ENCODE data around the gene CD109.
"Not testable (repeated sequence)": the region's sequence is repeated elsewhere in the genome, so short reads cannot be mapped to it uniquely, and the experiment has no call there.

Gene CD109

DNA sequence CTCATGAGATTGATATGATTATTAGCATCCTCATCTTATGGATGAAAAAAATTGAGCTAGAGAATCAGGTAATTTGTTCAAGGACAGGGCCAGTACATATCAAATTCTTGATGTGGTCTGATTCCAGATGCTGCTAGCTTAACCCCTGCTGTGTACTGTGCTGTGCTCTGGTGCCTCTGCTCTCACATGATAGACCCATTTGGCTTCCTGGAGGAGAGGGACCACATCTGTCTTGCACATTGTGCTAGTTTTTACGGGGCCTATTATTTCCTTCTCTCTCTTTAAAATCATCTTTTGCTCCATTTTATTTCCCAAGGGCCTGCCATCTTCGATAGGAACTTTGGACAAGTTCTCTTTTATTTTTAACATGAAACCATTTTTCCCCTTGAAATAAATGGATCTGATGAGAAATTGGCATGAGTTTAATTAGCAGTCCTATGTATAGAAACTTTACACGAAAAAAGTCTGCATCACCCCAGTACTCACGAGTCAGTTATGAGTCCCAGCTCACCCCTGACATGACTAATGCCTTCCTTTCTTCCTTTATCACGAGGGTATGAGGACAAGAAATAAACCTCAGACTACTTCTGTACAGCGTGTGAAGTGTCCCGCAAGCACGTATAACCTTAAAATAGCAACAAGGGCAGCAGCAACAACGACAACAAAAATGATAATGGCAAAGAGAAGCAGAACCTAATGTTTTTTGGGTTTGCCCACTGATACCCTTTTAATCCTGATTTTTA, 26.5 kb downstream of the CD109 start:
- WGBS, 2 donors (ENCODE audit: extremely low coverage in 2 of 2, insufficient read length in 2 of 2, insufficient replicate concordance in 1 of 2) = no CpG with 5 or more reads among the region's 9 CpGs
- H2BK5ac ChIP-seq (ENCODE audit: low read length) = no peak overlapping the region
- no peak for DNase-seq (ENCODE audit: low spot score)

DNA sequence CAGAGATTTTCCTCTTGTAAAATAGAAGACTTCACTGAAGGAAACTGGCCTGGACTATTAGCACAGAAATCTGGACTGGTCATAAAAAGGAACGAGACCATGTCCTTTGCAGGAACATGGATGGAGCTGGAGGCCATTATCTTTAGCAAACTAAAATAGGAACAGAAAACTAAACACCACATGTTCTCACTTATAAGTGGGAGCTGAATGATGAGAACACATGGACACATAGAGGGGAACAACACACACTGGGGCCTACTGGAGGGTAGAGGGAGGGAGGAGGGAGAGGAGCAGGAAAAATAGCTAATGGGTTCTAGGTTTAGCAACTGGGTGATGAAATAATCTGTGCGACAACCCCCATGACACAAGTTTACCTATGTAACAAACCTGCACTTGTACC, 27.5 kb downstream of the CD109 start:
- not testable (repeated sequence) for H3K4me3 ChIP-seq (ENCODE audit: low read length in 2 of 2); H2BK15ac ChIP-seq (ENCODE audit: low read length); H3K27ac ChIP-seq (replicated peaks; ENCODE audit: low read length); H3K4ac ChIP-seq (ENCODE audit: low read length); H4K91ac ChIP-seq (ENCODE audit: low read depth, low read length, poor library complexity); H3K9me3 ChIP-seq (replicated peaks in 1 of 2; ENCODE audit: control insufficient read depth in 2 of 2, insufficient read depth in 1 of 2, low read depth in 1 of 2, low read length in 2 of 2); H3K14ac ChIP-seq (ENCODE audit: low read length); H2AK5ac ChIP-seq (ENCODE audit: low read depth, low read length); H2BK120ac ChIP-seq (ENCODE audit: low read depth, low read length); H3K18ac ChIP-seq (ENCODE audit: low read length); H2AFZ ChIP-seq (ENCODE audit: low read length); H3K9ac ChIP-seq (ENCODE audit: low read depth, low read length, poor library complexity); H3K23ac ChIP-seq (ENCODE audit: low read depth, low read length, poor library complexity); H3K36me3 ChIP-seq (replicated peaks in 1 of 2; ENCODE audit: control insufficient read depth in 2 of 2, insufficient read depth in 2 of 2, low read length in 2 of 2); H3K4me1 ChIP-seq (ENCODE audit: control insufficient read depth in 2 of 2, insufficient read depth in 1 of 2, low read depth in 1 of 2, low read length in 2 of 2); H3K4me2 ChIP-seq (ENCODE audit: insufficient read depth, low read length, poor library complexity, severe bottlenecking); H3K79me1 ChIP-seq (ENCODE audit: low read depth, low read length); H3K27me3 ChIP-seq (ENCODE audit: control insufficient read depth in 3 of 3, insufficient read depth in 3 of 3, low read depth in 1 of 3, low read length in 3 of 3); DNase-seq (ENCODE audit: low spot score); H4K8ac ChIP-seq (ENCODE audit: low read depth, low read length); H2BK5ac ChIP-seq (ENCODE audit: low read length); H2BK12ac ChIP-seq (ENCODE audit: low read length)
- WGBS, 2 donors (ENCODE audit: extremely low coverage in 2 of 2, insufficient read length in 2 of 2, insufficient replicate concordance in 1 of 2) = no CpG with 5 or more reads among the region's 2 CpGs

More for the DNA sequence above, 26.5 kb downstream of the CD109 start:
- Histone ChIP-seq H3K23ac (ENCODE audit: low read depth, low read length, poor library complexity) (no peak overlapping the region), H3K4me3 (ENCODE audit: low read length in 2 of 2) (no peak overlapping the region), H3K27me3 (ENCODE audit: control insufficient read depth in 3 of 3, insufficient read depth in 3 of 3, low read depth in 1 of 3, low read length in 3 of 3) (no peaks in the 10 kb centered on the region), H3K27ac (replicated peaks; ENCODE audit: low read length) (no peak overlapping the region), H3K36me3 (replicated peaks in 1 of 2; ENCODE audit: control insufficient read depth in 2 of 2, insufficient read depth in 2 of 2, low read length in 2 of 2) (no peaks in the 10 kb centered on the region), H3K9ac (ENCODE audit: low read depth, low read length, poor library complexity) (no peak overlapping the region), H3K4me2 (ENCODE audit: insufficient read depth, low read length, poor library complexity, severe bottlenecking) (no peak overlapping the region), H2AK5ac (ENCODE audit: low read depth, low read length) (no peak overlapping the region), H3K4me1 (ENCODE audit: control insufficient read depth in 2 of 2, insufficient read depth in 1 of 2, low read depth in 1 of 2, low read length in 2 of 2) (no peaks in the 10 kb centered on the region), H2BK12ac (ENCODE audit: low read length) (no peak overlapping the region), H4K8ac (ENCODE audit: low read depth, low read length) (no peak overlapping the region), H3K18ac (ENCODE audit: low read length) (no peak overlapping the region), H3K4ac (ENCODE audit: low read length) (no peak overlapping the region), H3K9me3 (replicated peaks in 1 of 2; ENCODE audit: control insufficient read depth in 2 of 2, insufficient read depth in 1 of 2, low read depth in 1 of 2, low read length in 2 of 2) (no peaks in the 10 kb centered on the region), H3K14ac (ENCODE audit: low read length) (no peak overlapping the region), H2AFZ (ENCODE audit: low read length) (no peak overlapping the region), H4K91ac (ENCODE audit: low read depth, low read length, poor library complexity) (no peak overlapping the region), H3K79me1 (ENCODE audit: low read depth, low read length) (no peaks in the 10 kb centered on the region), H2BK120ac (ENCODE audit: low read depth, low read length) (no peak overlapping the region), H2BK15ac (ENCODE audit: low read length) (no peak overlapping the region)

DNA sequence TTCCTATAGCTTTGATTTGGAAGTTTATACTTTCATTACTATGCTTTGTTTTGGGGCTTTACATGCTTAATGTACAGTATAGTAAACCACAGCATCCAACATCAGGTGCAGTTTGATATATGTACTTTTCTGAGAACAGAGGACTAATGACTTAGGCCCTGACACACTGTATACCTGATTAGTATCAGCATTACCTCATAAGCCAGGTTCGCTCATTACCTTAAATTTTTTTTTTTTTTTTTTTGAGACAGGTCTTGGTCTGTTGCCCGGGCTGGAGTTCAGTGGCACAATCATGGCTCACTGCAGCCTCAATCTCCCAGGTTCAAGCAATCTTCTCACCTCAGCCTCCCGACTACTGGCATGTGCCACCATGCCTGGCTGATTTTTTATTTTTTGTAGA, 28.4 kb downstream of the CD109 start:
- no peak overlapping the region for H3K9ac ChIP-seq (ENCODE audit: low read depth, low read length, poor library complexity)
- no CpG with 5 or more reads among the region's 3 CpGs for WGBS, 2 donors (ENCODE audit: extremely low coverage in 2 of 2, insufficient read length in 2 of 2, insufficient replicate concordance in 1 of 2)
- no peaks in the 10 kb centered on the region for H3K9me3 ChIP-seq (replicated peaks in 1 of 2; ENCODE audit: control insufficient read depth in 2 of 2, insufficient read depth in 1 of 2, low read depth in 1 of 2, low read length in 2 of 2)

DNA sequence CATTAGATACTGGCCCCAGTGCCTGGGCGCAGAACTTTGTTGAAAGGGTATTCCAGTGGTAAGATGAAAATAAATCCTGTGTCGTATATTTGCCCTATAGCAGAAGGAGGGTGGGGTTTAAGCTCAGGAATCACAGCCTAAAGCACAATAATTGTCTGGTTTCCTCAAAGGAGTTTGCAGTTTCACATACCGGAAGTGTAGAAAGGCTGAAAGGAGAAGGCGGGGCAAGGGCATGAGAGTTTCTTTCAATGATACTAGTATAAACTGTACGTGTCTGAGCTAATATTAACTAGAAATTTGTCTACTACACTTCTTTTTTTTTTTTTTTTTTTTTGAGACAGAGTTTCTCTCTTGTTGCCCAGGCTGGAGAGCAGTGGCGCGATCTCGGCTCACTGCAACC, 29.2 kb downstream of the CD109 start:
- not testable (repeated sequence) for H2BK120ac ChIP-seq (ENCODE audit: low read depth, low read length); H2AK5ac ChIP-seq (ENCODE audit: low read depth, low read length); H3K4me3 ChIP-seq (ENCODE audit: low read length in 2 of 2); DNase-seq (ENCODE audit: low spot score); H2BK5ac ChIP-seq (ENCODE audit: low read length); H4K91ac ChIP-seq (ENCODE audit: low read depth, low read length, poor library complexity); H3K14ac ChIP-seq (ENCODE audit: low read length); H3K27ac ChIP-seq (replicated peaks; ENCODE audit: low read length); H2BK15ac ChIP-seq (ENCODE audit: low read length); H2AFZ ChIP-seq (ENCODE audit: low read length); H3K9ac ChIP-seq (ENCODE audit: low read depth, low read length, poor library complexity); H3K36me3 ChIP-seq (replicated peaks in 1 of 2; ENCODE audit: control insufficient read depth in 2 of 2, insufficient read depth in 2 of 2, low read length in 2 of 2); H3K27me3 ChIP-seq (ENCODE audit: control insufficient read depth in 3 of 3, insufficient read depth in 3 of 3, low read depth in 1 of 3, low read length in 3 of 3); H3K4me2 ChIP-seq (ENCODE audit: insufficient read depth, low read length, poor library complexity, severe bottlenecking); H2BK12ac ChIP-seq (ENCODE audit: low read length); H3K4ac ChIP-seq (ENCODE audit: low read length); H3K18ac ChIP-seq (ENCODE audit: low read length); H3K79me1 ChIP-seq (ENCODE audit: low read depth, low read length); H3K4me1 ChIP-seq (ENCODE audit: control insufficient read depth in 2 of 2, insufficient read depth in 1 of 2, low read depth in 1 of 2, low read length in 2 of 2); H3K23ac ChIP-seq (ENCODE audit: low read depth, low read length, poor library complexity); H3K9me3 ChIP-seq (replicated peaks in 1 of 2; ENCODE audit: control insufficient read depth in 2 of 2, insufficient read depth in 1 of 2, low read depth in 1 of 2, low read length in 2 of 2); H4K8ac ChIP-seq (ENCODE audit: low read depth, low read length)
- WGBS, 2 donors (ENCODE audit: extremely low coverage in 2 of 2, insufficient read length in 2 of 2, insufficient replicate concordance in 1 of 2) = no CpG with 5 or more reads among the region's 8 CpGs

More for the DNA sequence above, 28.4 kb downstream of the CD109 start:
- no peak for DNase-seq (ENCODE audit: low spot score)
- no peak overlapping the region for H4K91ac ChIP-seq (ENCODE audit: low read depth, low read length, poor library complexity)
- no peaks in the 10 kb centered on the region for H3K79me1 ChIP-seq (ENCODE audit: low read depth, low read length)
- no peak overlapping the region for H3K23ac ChIP-seq (ENCODE audit: low read depth, low read length, poor library complexity)
- no peak overlapping the region for H2AFZ ChIP-seq (ENCODE audit: low read length)
- H3K36me3 ChIP-seq (replicated peaks in 1 of 2; ENCODE audit: control insufficient read depth in 2 of 2, insufficient read depth in 2 of 2, low read length in 2 of 2) = no peaks in the 10 kb centered on the region
- no peak overlapping the region for H2BK120ac ChIP-seq (ENCODE audit: low read depth, low read length)
- no peak overlapping the region for H3K27ac ChIP-seq (replicated peaks; ENCODE audit: low read length)
- H2BK5ac ChIP-seq (ENCODE audit: low read length) = no peak overlapping the region
- no peaks in the 10 kb centered on the region for H3K4me1 ChIP-seq (ENCODE audit: control insufficient read depth in 2 of 2, insufficient read depth in 1 of 2, low read depth in 1 of 2, low read length in 2 of 2)
- H3K4me2 ChIP-seq (ENCODE audit: insufficient read depth, low read length, poor library complexity, severe bottlenecking) = no peak overlapping the region
- no peak overlapping the region for H3K14ac ChIP-seq (ENCODE audit: low read length)
- no peak overlapping the region for H3K4me3 ChIP-seq (ENCODE audit: low read length in 2 of 2)
- no peak overlapping the region for H2AK5ac ChIP-seq (ENCODE audit: low read depth, low read length)
- no peaks in the 10 kb centered on the region for H3K27me3 ChIP-seq (ENCODE audit: control insufficient read depth in 3 of 3, insufficient read depth in 3 of 3, low read depth in 1 of 3, low read length in 3 of 3)
- no peak overlapping the region for H4K8ac ChIP-seq (ENCODE audit: low read depth, low read length)
- no peak overlapping the region for H3K18ac ChIP-seq (ENCODE audit: low read length)
- no peak overlapping the region for H2BK12ac ChIP-seq (ENCODE audit: low read length)
- no peak overlapping the region for H2BK15ac ChIP-seq (ENCODE audit: low read length)
- H3K4ac ChIP-seq (ENCODE audit: low read length) = no peak overlapping the region
